GM12878 (cell line): ENCODE measurements around the gene TCERG1L. TPM values are rescaled to one million over a fixed set of nuclear protein-coding genes. Genes with fewer than 3 reads are reported as not detected.

Experiments
- ATAC-seq: fragments of 200-7000 bp; cut with Tn5 transposase; 3 replicates; pipeline ENCODE4 v1.9.1; 2020; ENCODE audit warnings: mild to moderate bottlenecking, moderate library complexity
- BruUV-seq: library from RNA; stranded (reverse); fragments of 400-500 nt; replicated peaks from 2 replicates; lab custom pipeline; 2021; lab: Mats Ljungman, UMichigan
- CTCF ChIA-PET: fragments of 300-600 bp; sonication (Branson Sonifier 250); formaldehyde crosslinking; extraction: SDS; loops from one replicate; lab custom pipeline; 2021; ENCODE audit warnings: inconsistent platforms; lab: Yijun Ruan, JAX
- POLR2A ChIA-PET: fragments of 350-600 bp; formaldehyde crosslinking; extraction: SDS; loops from one replicate; lab custom pipeline; 2021; ENCODE audit warnings: inconsistent platforms; lab: Charles Lee
- RAD21 ChIA-PET: fragments of 300-600 bp; sonication (Branson Sonifier 250); formaldehyde crosslinking; loops from one replicate; lab custom pipeline; 2023; ENCODE audit warnings: antibody characterized with exemption; ENCODE audit not compliant: unreplicated experiment; lab: Charles Lee
- SMC1A ChIA-PET: fragments of 300-600 bp; sonication (Branson Sonifier 250); formaldehyde crosslinking; loops from one replicate; lab custom pipeline; 2023; ENCODE audit not compliant: unreplicated experiment, uncharacterized antibody; lab: Charles Lee
- DNase-seq: peaks from one replicate; pipeline ENCODE4 v3.0.0-alpha.2; 2011; ENCODE audit warnings: low read depth, low spot score
- FAIRE-seq: peaks from 3 replicates; lab custom pipeline; 2011; peaks lifted over from hg19 to GRCh38; lab: Jason Lieb, UNC
- H2AFZ ChIP-seq: 2 replicates; pipeline ENCODE4 v1.6.0; 2011; ENCODE audit warnings: low read depth, low read length, control low read depth; ENCODE audit not compliant: control insufficient read depth
- H3K27ac ChIP-seq: 2 replicates; pipeline ENCODE4 v1.5.1; 2011; ENCODE audit warnings: control low read depth; ENCODE audit not compliant: control insufficient read depth, insufficient read depth
- H3K27me3 ChIP-seq, 2 experiments: replicated peaks in 1 of 2; 2 replicates each; pipeline versions ENCODE4 v1.6.0 to v1.6.1; 2011; ENCODE audit warnings: low read length in 1 of 2; ENCODE audit not compliant: control insufficient read depth in 2 of 2, insufficient read depth in 2 of 2
- H3K36me3 ChIP-seq, 2 experiments: 2 replicates each; pipeline ENCODE4 v1.5.1; 2011; ENCODE audit warnings: low read length in 1 of 2; ENCODE audit not compliant: control insufficient read depth in 2 of 2, insufficient read depth in 2 of 2
- H3K4me1 ChIP-seq: 2 replicates; pipeline ENCODE4 v1.6.1; 2011; ENCODE audit warnings: mild to moderate bottlenecking, low read length, moderate library complexity, mixed read lengths; ENCODE audit not compliant: control insufficient read depth, insufficient read depth
- H3K4me2 ChIP-seq: 2 replicates; pipeline ENCODE4 v1.6.0; 2011; ENCODE audit warnings: control low read depth; ENCODE audit not compliant: control insufficient read depth, insufficient read depth
- H3K4me3 ChIP-seq: fragments of 200-600 bp; sonication (generic); 2 replicates; pipeline ENCODE4 v1.5.1; 2016
- H3K79me2 ChIP-seq: 2 replicates; pipeline ENCODE4 v1.6.0; 2011; ENCODE audit warnings: low read length; ENCODE audit not compliant: control insufficient read depth, insufficient read depth
- H3K9ac ChIP-seq: 2 replicates; pipeline ENCODE4 v1.8.0; 2011; ENCODE audit warnings: low read length, control low read depth, mixed read lengths; ENCODE audit not compliant: control insufficient read depth, insufficient read depth
- H3K9me3 ChIP-seq: replicated peaks from 3 replicates; pipeline ENCODE4 v1.5.1; 2011; ENCODE audit warnings: mild to moderate bottlenecking, low read length; ENCODE audit not compliant: control insufficient read depth, insufficient read depth
- H4K20me1 ChIP-seq: 2 replicates; pipeline ENCODE4 v1.6.0; 2011; ENCODE audit not compliant: control insufficient read depth, insufficient read depth
- IKZF1 ChIP-seq: fragments of 450-650 bp; conservative IDR thresholded peaks from 2 replicates; pipeline ENCODE4 v1.6.1; 2017; ENCODE audit warnings: antibody characterized with exemption, mild to moderate bottlenecking
- MAX ChIP-seq: IDR thresholded peaks from 2 replicates; pipeline ENCODE4 v1.6.1; 2012; ENCODE audit warnings: low read depth, low read length, improper control_type of control experiment
- REST ChIP-seq: IDR thresholded peaks from 2 replicates; pipeline ENCODE4 v1.6.1; 2012; ENCODE audit warnings: mild to moderate bottlenecking, low read depth, low read length
- RUNX3 ChIP-seq: IDR thresholded peaks from 2 replicates; pipeline ENCODE4 v1.6.1; 2012; ENCODE audit warnings: low read length, inconsistent platforms
- SUZ12 ChIP-seq: fragments of 200-600 bp; sonication (generic); IDR thresholded peaks from one replicate; pipeline ENCODE4 v1.6.1; 2018; ENCODE audit warnings: antibody characterized with exemption, mild to moderate bottlenecking; ENCODE audit not compliant: unreplicated experiment
- ZBTB11 ChIP-seq: fragments of 450-650 bp; formaldehyde crosslinking; IDR thresholded peaks from 2 replicates; pipeline ENCODE4 v1.5.0; 2022; ENCODE audit warnings: mild to moderate bottlenecking, missing genetic modification characterization
- ZBTB33 ChIP-seq: fragments of 450-650 bp; IDR thresholded peaks from 2 replicates; pipeline ENCODE4 v1.6.1; 2017; ENCODE audit warnings: mild to moderate bottlenecking
- ZSCAN29 ChIP-seq: fragments of 450-650 bp; IDR thresholded peaks from 2 replicates; pipeline ENCODE4 v1.6.1; 2017; ENCODE audit warnings: mild to moderate bottlenecking, moderate library complexity
- WGBS: methylation state at CpG from one replicate; pipeline ENCODE4 v1.1.6; 2016; ENCODE audit warnings: low lambda C conversion rate; ENCODE audit not compliant: insufficient replicate concordance, insufficient coverage; ENCODE audit errors: missing lambda C conversion rate; 5-methylcytosine and 5-hydroxymethylcytosine counted together
- in situ Hi-C: fragments of 300-500 bp; cut with MboI; formaldehyde crosslinking; loops from 9 replicates; pipeline ENCODE4 v1.14.3; 2018; ENCODE audit warnings: mixed read lengths
- intact Hi-C: fragments of 100-400 bp; cut with micrococcal nuclease; formaldehyde crosslinking; loops from one replicate; pipeline ENCODE4 v1.14.2; 2022; ENCODE audit not compliant: unreplicated experiment
- polyA plus RNA-seq, 11 experiments: library from polyadenylated mRNA; depleted of rRNA in 4 of 11; unstranded in 6 of 11; stranded (reverse) in 5 of 11; fragments of >200 nt; fragmentation: Nextera tagmentation in 4 of 11; fragmentation: Illumina TruSeq in 1 of 11; extraction: Ambion mirVana in 4 of 11; extraction: Trizol in 1 of 11; gene quantifications; 1 replicate in 1 of 11; 2 replicates in 10 of 11; pipeline versions ENCODE4 v1.2.1 to v1.2.3, GENCODE V29; 2011 to 2016; ENCODE audit warnings: inconsistent platforms in 2 of 11, missing spikeins in 2 of 11, low read depth in 1 of 11
- total RNA-seq, 4 experiments: library from RNA; depleted of rRNA in 3 of 4; stranded (reverse); fragments of >200 nt in 3 of 4; fragmentation: Illumina TruSeq in 1 of 4; extraction: Trizol in 1 of 4; gene quantifications; 2 replicates each; pipeline versions ENCODE4 v1.2.1 to v1.2.3, GENCODE V29; 2013 to 2021

The TCERG1L gene
- total and polyA plus RNA-seq, 10 of the 15 experiments (the other 5 are each of a cell fraction or from before 2014, with no cell fraction given): not detected

- POLR2A ChIA-PET: no interaction called here
These were observed 201.8 kb downstream of the TCERG1L start for GRCh38 chr10:131109726-131110125.

GRCh38 chr10:131109291-131109690 is 202.2 kb downstream of the TCERG1L start:
- ChIA-PET SMC1A (no interaction called here), CTCF (no interaction called here), POLR2A (no interaction called here), RAD21 (no interaction called here)
- H3K9me3 ChIP-seq: no peaks in the 10 kb centered on the region; the same call in 2 of the 3 replicates
- H3K4me3 ChIP-seq: no peak overlapping the region
- ATAC-seq: no peak
- FAIRE-seq: no peak
- no peak for DNase-seq
- no peak overlapping the region for H3K9ac ChIP-seq
- intact Hi-C loops (no loop called here), in situ Hi-C loops (no loop called here)
- no peaks in the 10 kb centered on the region for H3K4me1 ChIP-seq
- H3K27ac ChIP-seq: no peak overlapping the region
- no peaks in the 10 kb centered on the region for H3K79me2 ChIP-seq
- no peak overlapping the region for H3K4me2 ChIP-seq
- H3K27me3 ChIP-seq: no peaks in the 10 kb centered on the region
- H4K20me1 ChIP-seq: no peaks in the 10 kb centered on the region
- no TSS peak for BruUV-seq
- WGBS: 39% methylated on average over 19 of the region's 19 CpGs
- no peak overlapping the region for H2AFZ ChIP-seq
- H3K36me3 ChIP-seq: no peaks in the 10 kb centered on the region
- TF ChIP-seq RUNX3 (no peak), MAX (no peak), REST (no peak), ZSCAN29 (no peak), SUZ12 (no peak), ZBTB11 (CRISPR knock-in tag) (no peak), ZBTB33 (no peak)

More at GRCh38 chr10:131109726-131110125, 201.8 kb downstream of the TCERG1L start:
- RAD21 ChIA-PET: no interaction called here
- H3K27ac ChIP-seq: no peak overlapping the region
- H3K36me3 ChIP-seq: no peaks in the 10 kb centered on the region
- TF ChIP-seq IKZF1: no peak
- TF ChIP-seq, all 136 proteins: peak for 0
- SMC1A ChIA-PET: no interaction called here
- ATAC-seq (no peak), FAIRE-seq (no peak), DNase-seq (no peak)
- H3K27me3 ChIP-seq: no peaks in the 10 kb centered on the region
- H4K20me1 ChIP-seq: no peaks in the 10 kb centered on the region
- H3K4me1 ChIP-seq: no peaks in the 10 kb centered on the region
- in situ Hi-C loops: no loop called here
- BruUV-seq: no TSS peak
- H3K9me3 ChIP-seq: no peaks in the 10 kb centered on the region; the same call in 2 of the 3 replicates
- CTCF ChIA-PET: no interaction called here
- 28% methylated on average over 16 of the region's 16 CpGs for WGBS
- no peak overlapping the region for H2AFZ ChIP-seq
- H3K4me3 ChIP-seq: no peak overlapping the region
- H3K9ac ChIP-seq: no peak overlapping the region
- intact Hi-C loops: no loop called here
- H3K79me2 ChIP-seq: no peaks in the 10 kb centered on the region
- H3K4me2 ChIP-seq: no peak overlapping the region
